Left forelimb (tissue), 1 donor: ENCODE results near the gene CDH19.
"Not testable (repeated sequence)": the region's sequence is repeated elsewhere in the genome, so short reads cannot be mapped to it uniquely, and the experiment has no call there.

Experiments used
- DNase-seq: peaks from one replicate; pipeline ENCODE4 v3.0.0-alpha.2; 2018; ENCODE audit warnings: low spot score

The CDH19 gene

GRCh38 chr18:66562279-66562678, 41.6 kb downstream of the CDH19 start:
- DNase-seq, result no peak

- no peak for DNase-seq
Observed at GRCh38 chr18:66560094-66560493, 43.8 kb downstream of the CDH19 start.

- no peak for DNase-seq
Observed at GRCh38 chr18:66558773-66559172, 45.1 kb downstream of the CDH19 start.

GRCh38 chr18:66557091-66557490, 46.8 kb downstream of the CDH19 start:
- DNase-seq, result no peak

- DNase-seq, result no peak
Observed at GRCh38 chr18:66555585-66555984, 48.3 kb downstream of the CDH19 start.

- DNase-seq, result no peak
Observed at GRCh38 chr18:66553824-66554223, 50.1 kb downstream of the CDH19 start.

GRCh38 chr18:66550366-66550765, 53.5 kb downstream of the CDH19 start:
- DNase-seq, result no peak

GRCh38 chr18:66548747-66549146, 55.1 kb downstream of the CDH19 start:
- DNase-seq, result no peak

GRCh38 chr18:66534110-66534509, 69.8 kb downstream of the CDH19 start:
- no peak for DNase-seq

- no peak for DNase-seq
Observed at GRCh38 chr18:66533693-66534092, 70.2 kb downstream of the CDH19 start.

- no peak for DNase-seq
Observed at GRCh38 chr18:66523219-66523991, 80.5 kb downstream of the CDH19 start.

- DNase-seq, result no peak
Observed at GRCh38 chr18:66513996-66514395, 89.9 kb downstream of the CDH19 start.

GRCh38 chr18:66511792-66512191, 92.1 kb downstream of the CDH19 start:
- DNase-seq, result no peak

GRCh38 chr18:66511289-66511688, 92.6 kb downstream of the CDH19 start:
- no peak for DNase-seq

GRCh38 chr18:66510357-66511045, 93.4 kb downstream of the CDH19 start:
- DNase-seq, result no peak

- no peak for DNase-seq
Observed at GRCh38 chr18:66508937-66509336, 95.0 kb downstream of the CDH19 start.

- no peak for DNase-seq
Observed at GRCh38 chr18:66506178-66506577, 97.7 kb downstream of the CDH19 start.

GRCh38 chr18:66497351-66497750, 106.5 kb downstream of the CDH19 start:
- no peak for DNase-seq

- DNase-seq, result no peak
Observed at GRCh38 chr18:66495844-66496243, 108.0 kb downstream of the CDH19 start.

- no peak for DNase-seq
Observed at GRCh38 chr18:66473882-66474281, 130.0 kb downstream of the CDH19 start.

GRCh38 chr18:66466184-66466583, 137.7 kb downstream of the CDH19 start:
- not testable (repeated sequence) for DNase-seq

GRCh38 chr18:66461344-66461743, 142.5 kb downstream of the CDH19 start:
- DNase-seq, result no peak

- DNase-seq, result no peak
Observed at GRCh38 chr18:66457245-66457644, 146.6 kb downstream of the CDH19 start.
